ENCODE results near the gene IRX5.
A peak's percentile ranks its signal among the peaks of the same experiment; 100 is the strongest.

The IRX5 gene

GRCh38 chr16:54935266-54935968 is 4.8 kb downstream of the IRX5 start:
- Histone ChIP-seq H3K4me1 (ENCODE audit: control extremely low read depth in 1 of 4, control insufficient read depth in 4 of 4, insufficient read depth in 4 of 4, low read length in 3 of 4) (peaks cover 2 to 37% (median 25%) of the 10 kb centered on the region in 4 experiments), H3K27me3 (replicated peaks in 2 of 5; ENCODE audit: control insufficient read depth in 4 of 5, insufficient read depth in 5 of 5, low read length in 4 of 5) (peaks cover 15 to 99% (median 51%) of the 10 kb centered on the region in 5 experiments), H3K36me3 (ENCODE audit: control insufficient read depth in 4 of 4, insufficient read depth in 4 of 4, low read length in 3 of 4) (no peaks in the 10 kb centered on the region), H3K27ac (ENCODE audit: insufficient read depth in 1 of 2, low read depth in 1 of 2, low read length in 2 of 2, poor library complexity in 1 of 2, severe bottlenecking in 2 of 2) (no peak overlapping the region), H3K4me3 (ENCODE audit: control insufficient read depth in 1 of 7, extremely low read depth in 1 of 7, insufficient read depth in 4 of 7, low read depth in 2 of 7, low read length in 6 of 7) (no peak overlapping the region), H3K9me3 (ENCODE audit: control extremely low read depth in 1 of 5, control insufficient read depth in 4 of 5, insufficient read depth in 2 of 5, low read depth in 1 of 5, low read length in 4 of 5) (peaks cover 0 to 4% (median 0%) of the 10 kb centered on the region in 5 experiments)
- ChIA-PET CTCF (interaction anchor here (0.6 to 2.6 kb wide), 7 partner anchors 8 to 1036 kb away, joined by 3 to 9 read pairs (median 4); no protein-coding TSS in a partner anchor), POLR2A (no interaction called here)
- DNase-seq: peak in 1 of 3 donors; percentile 26
- WGBS (ENCODE audit: insufficient coverage): 5% methylated on average over 10 of the region's 28 CpGs

GRCh38 chr16:54936201-54936978 is 5.7 kb downstream of the IRX5 start:
- Histone ChIP-seq H3K27me3 (replicated peaks in 2 of 5; ENCODE audit: control insufficient read depth in 4 of 5, insufficient read depth in 5 of 5, low read length in 4 of 5) (peaks cover 16 to 100% (median 61%) of the 10 kb centered on the region in 5 experiments), H3K4me3 (ENCODE audit: control insufficient read depth in 1 of 7, extremely low read depth in 1 of 7, insufficient read depth in 4 of 7, low read depth in 2 of 7, low read length in 6 of 7) (peak overlapping the region in 2 of 7 experiments; percentile 13 to 48), H3K4me1 (ENCODE audit: control extremely low read depth in 1 of 4, control insufficient read depth in 4 of 4, insufficient read depth in 4 of 4, low read length in 3 of 4) (peaks cover 2 to 30% (median 17%) of the 10 kb centered on the region in 4 experiments), H3K36me3 (ENCODE audit: control insufficient read depth in 4 of 4, insufficient read depth in 4 of 4, low read length in 3 of 4) (no peaks in the 10 kb centered on the region), H3K27ac (ENCODE audit: insufficient read depth in 1 of 2, low read depth in 1 of 2, low read length in 2 of 2, poor library complexity in 1 of 2, severe bottlenecking in 2 of 2) (no peak overlapping the region), H3K9me3 (ENCODE audit: control extremely low read depth in 1 of 5, control insufficient read depth in 4 of 5, insufficient read depth in 2 of 5, low read depth in 1 of 5, low read length in 4 of 5) (peaks cover 0 to 5% (median 0%) of the 10 kb centered on the region in 5 experiments)
- POLR2A ChIA-PET: interaction anchor here (0.7 kb wide), 1 partner anchor 9 kb away, joined by 3 read pairs; no protein-coding TSS in a partner anchor
- CTCF ChIA-PET: interaction anchor here (0.6 to 2.6 kb wide), 10 partner anchors 9 to 1163 kb away, joined by 3 to 9 read pairs (median 4); no protein-coding TSS in a partner anchor
- peak in 2 of 3 donors; percentile 49 to 52 for DNase-seq
- WGBS (ENCODE audit: insufficient coverage): 2% methylated on average over 56 of the region's 56 CpGs

GRCh38 chr16:54936979-54937670 is 6.5 kb downstream of the IRX5 start:
- Histone ChIP-seq H3K27me3 (replicated peaks in 2 of 5; ENCODE audit: control insufficient read depth in 4 of 5, insufficient read depth in 5 of 5, low read length in 4 of 5) (peaks cover 15 to 99% (median 62%) of the 10 kb centered on the region in 5 experiments), H3K4me3 (ENCODE audit: control insufficient read depth in 1 of 7, extremely low read depth in 1 of 7, insufficient read depth in 4 of 7, low read depth in 2 of 7, low read length in 6 of 7) (peak overlapping the region in 5 of 7 experiments; percentile 7 to 67 (median 26)), H3K36me3 (ENCODE audit: control insufficient read depth in 4 of 4, insufficient read depth in 4 of 4, low read length in 3 of 4) (no peaks in the 10 kb centered on the region), H3K4me1 (ENCODE audit: control extremely low read depth in 1 of 4, control insufficient read depth in 4 of 4, insufficient read depth in 4 of 4, low read length in 3 of 4) (peaks cover 0 to 27% (median 14%) of the 10 kb centered on the region in 4 experiments), H3K27ac (ENCODE audit: insufficient read depth in 1 of 2, low read depth in 1 of 2, low read length in 2 of 2, poor library complexity in 1 of 2, severe bottlenecking in 2 of 2) (no peak overlapping the region), H3K9me3 (ENCODE audit: control extremely low read depth in 1 of 5, control insufficient read depth in 4 of 5, insufficient read depth in 2 of 5, low read depth in 1 of 5, low read length in 4 of 5) (peaks cover 0 to 5% (median 0%) of the 10 kb centered on the region in 5 experiments)
- ChIA-PET CTCF (interaction anchor here (1.0 to 2.6 kb wide), 6 partner anchors 9 to 1164 kb away, joined by 4 to 9 read pairs (median 5); no protein-coding TSS in a partner anchor), POLR2A (no interaction called here)
- 0% methylated on average over 29 of the region's 39 CpGs for WGBS (ENCODE audit: insufficient coverage)
- peak; percentile 55 to 73 (median 72) for DNase-seq

GRCh38 chr16:54937671-54938211 is 7.1 kb downstream of the IRX5 start:
- Histone ChIP-seq H3K4me3 (ENCODE audit: control insufficient read depth in 1 of 7, extremely low read depth in 1 of 7, insufficient read depth in 4 of 7, low read depth in 2 of 7, low read length in 6 of 7) (peak overlapping the region in 4 of 7 experiments; percentile 7 to 67 (median 27)), H3K9me3 (ENCODE audit: control extremely low read depth in 1 of 5, control insufficient read depth in 4 of 5, insufficient read depth in 2 of 5, low read depth in 1 of 5, low read length in 4 of 5) (peaks cover 0 to 5% (median 0%) of the 10 kb centered on the region in 5 experiments), H3K36me3 (ENCODE audit: control insufficient read depth in 4 of 4, insufficient read depth in 4 of 4, low read length in 3 of 4) (no peaks in the 10 kb centered on the region), H3K27ac (ENCODE audit: insufficient read depth in 1 of 2, low read depth in 1 of 2, low read length in 2 of 2, poor library complexity in 1 of 2, severe bottlenecking in 2 of 2) (no peak overlapping the region), H3K4me1 (ENCODE audit: control extremely low read depth in 1 of 4, control insufficient read depth in 4 of 4, insufficient read depth in 4 of 4, low read length in 3 of 4) (peaks cover 0 to 27% (median 14%) of the 10 kb centered on the region in 4 experiments), H3K27me3 (replicated peaks in 2 of 5; ENCODE audit: control insufficient read depth in 4 of 5, insufficient read depth in 5 of 5, low read length in 4 of 5) (peaks cover 15 to 99% (median 62%) of the 10 kb centered on the region in 5 experiments)
- ChIA-PET CTCF (interaction anchor here (1.1 to 1.7 kb wide), 4 partner anchors 9 to 1164 kb away, joined by 3 to 5 read pairs (median 5); no protein-coding TSS in a partner anchor), POLR2A (no interaction called here)
- 6% methylated on average over 34 of the region's 35 CpGs for WGBS (ENCODE audit: insufficient coverage)
- peak in 2 of 3 donors; percentile 32 to 35 for DNase-seq

- WGBS (ENCODE audit: insufficient coverage): 4% methylated on average over 55 of the region's 59 CpGs
- POLR2A ChIA-PET: no interaction called here
Observed at GRCh38 chr16:54938212-54939028, 7.8 kb downstream of the IRX5 start.

GRCh38 chr16:54939029-54939346 is 8.3 kb downstream of the IRX5 start:
- Histone ChIP-seq H3K27me3 (replicated peaks in 2 of 5; ENCODE audit: control insufficient read depth in 4 of 5, insufficient read depth in 5 of 5, low read length in 4 of 5) (peaks cover 13 to 100% (median 62%) of the 10 kb centered on the region in 5 experiments), H3K4me1 (ENCODE audit: control extremely low read depth in 1 of 4, control insufficient read depth in 4 of 4, insufficient read depth in 4 of 4, low read length in 3 of 4) (peaks cover 0 to 24% (median 14%) of the 10 kb centered on the region in 4 experiments), H3K4me3 (ENCODE audit: control insufficient read depth in 1 of 7, extremely low read depth in 1 of 7, insufficient read depth in 4 of 7, low read depth in 2 of 7, low read length in 6 of 7) (no peak overlapping the region), H3K36me3 (ENCODE audit: control insufficient read depth in 4 of 4, insufficient read depth in 4 of 4, low read length in 3 of 4) (no peaks in the 10 kb centered on the region), H3K9me3 (ENCODE audit: control extremely low read depth in 1 of 5, control insufficient read depth in 4 of 5, insufficient read depth in 2 of 5, low read depth in 1 of 5, low read length in 4 of 5) (peaks cover 0 to 5% (median 0%) of the 10 kb centered on the region in 5 experiments), H3K27ac (ENCODE audit: insufficient read depth in 1 of 2, low read depth in 1 of 2, low read length in 2 of 2, poor library complexity in 1 of 2, severe bottlenecking in 2 of 2) (no peak overlapping the region)
- ChIA-PET CTCF (no interaction called here), POLR2A (no interaction called here)
- 14% methylated on average over 5 of the region's 14 CpGs for WGBS (ENCODE audit: insufficient coverage)
- DNase-seq: no peak

More at GRCh38 chr16:54938212-54939028, 7.8 kb downstream of the IRX5 start:
- CTCF ChIA-PET: interaction anchor here (1.1 kb wide), 1 partner anchor 992 kb away, joined by 3 read pairs; no protein-coding TSS in a partner anchor
- Histone ChIP-seq H3K36me3 (ENCODE audit: control insufficient read depth in 4 of 4, insufficient read depth in 4 of 4, low read length in 3 of 4) (no peaks in the 10 kb centered on the region), H3K27me3 (replicated peaks in 2 of 5; ENCODE audit: control insufficient read depth in 4 of 5, insufficient read depth in 5 of 5, low read length in 4 of 5) (peaks cover 17 to 99% (median 62%) of the 10 kb centered on the region in 5 experiments), H3K4me1 (ENCODE audit: control extremely low read depth in 1 of 4, control insufficient read depth in 4 of 4, insufficient read depth in 4 of 4, low read length in 3 of 4) (peaks cover 0 to 24% (median 14%) of the 10 kb centered on the region in 4 experiments), H3K27ac (ENCODE audit: insufficient read depth in 1 of 2, low read depth in 1 of 2, low read length in 2 of 2, poor library complexity in 1 of 2, severe bottlenecking in 2 of 2) (no peak overlapping the region), H3K4me3 (ENCODE audit: control insufficient read depth in 1 of 7, extremely low read depth in 1 of 7, insufficient read depth in 4 of 7, low read depth in 2 of 7, low read length in 6 of 7) (peak overlapping the region in 2 of 7 experiments; percentile 13 to 23), H3K9me3 (ENCODE audit: control extremely low read depth in 1 of 5, control insufficient read depth in 4 of 5, insufficient read depth in 2 of 5, low read depth in 1 of 5, low read length in 4 of 5) (peaks cover 0 to 5% (median 0%) of the 10 kb centered on the region in 5 experiments)
- peak in 2 of 3 donors; percentile 47 to 48 for DNase-seq

All from common myeloid progenitor, CD34-positive (primary cell).